HCT116 (cell line): ENCODE data around the gene HMCES. TPM values are rescaled to one million over a fixed set of nuclear protein-coding genes. Genes with fewer than 3 reads are reported as not detected.
A peak's percentile ranks its signal among the peaks of the same experiment; 100 is the strongest.

Experiments
- ATAC-seq: fragments of 200-7000 bp; cut with Tn5 transposase; 2 replicates; pipeline ENCODE4 v1.9.1; 2020; ENCODE audit warnings: mild to moderate bottlenecking, moderate library complexity
- BruUV-seq: library from RNA; stranded (reverse); fragments of 400-500 nt; replicated peaks from 2 replicates; lab custom pipeline; 2021; lab: Mats Ljungman, UMichigan
- CTCF ChIA-PET: fragments of 300-600 bp; sonication (Branson Sonifier 250); formaldehyde crosslinking; loops from one replicate; lab custom pipeline; 2021; ENCODE audit warnings: antibody characterized with exemption; lab: Charles Lee
- POLR2A ChIA-PET: fragments of 300-600, 350-600 bp; sonication (Branson Sonifier 250); formaldehyde crosslinking; loops from one replicate; lab custom pipeline; 2021; ENCODE audit warnings: antibody characterized with exemption; lab: Charles Lee
- RAD21 ChIA-PET, 2 experiments: fragments of 300-600 bp; sonication (Branson Sonifier 250); formaldehyde crosslinking; loops; one replicate each; lab custom pipeline; 2023; ENCODE audit warnings: low total read pairs in 2 of 2; ENCODE audit not compliant: uncharacterized antibody in 2 of 2, unreplicated experiment in 2 of 2, low non-redundant PET in 1 of 2; lab: Charles Lee
- DNase-seq: peaks from one replicate; pipeline ENCODE4 v3.0.0-alpha.2; 2010; ENCODE audit warnings: low read depth, low spot score
- H2AFZ ChIP-seq: fragments of 200-600 bp; shearing (Covaris generic), sonication (generic); 2 replicates; pipeline ENCODE4 v1.6.1; 2017; ENCODE audit warnings: low read depth, mixed run types, mixed read lengths, antibody characterized with exemption, low read length; ENCODE audit not compliant: poor library complexity, severe bottlenecking
- H3K27ac ChIP-seq: 2 replicates; pipeline ENCODE4 v1.5.1; 2012; ENCODE audit warnings: low read depth, low read length
- H3K27me3 ChIP-seq: fragments of 200-600 bp; sonication (generic); 2 replicates; pipeline ENCODE4 v1.6.1; 2016; ENCODE audit warnings: mixed run types, low read length, mixed read lengths; ENCODE audit not compliant: insufficient read depth
- H3K36me3 ChIP-seq, 2 experiments: fragments of 200-500 bp in 1 of 2; fragments of 200-600 bp in 1 of 2; sonication (Bioruptor generic) in 1 of 2; sonication (generic) in 1 of 2; 2 replicates each; pipeline versions ENCODE4 v1.5.1 to v1.6.1; 2014 to 2016; ENCODE audit warnings: low read length in 2 of 2, inconsistent platforms in 1 of 2, mixed read lengths in 1 of 2, mixed run types in 1 of 2; ENCODE audit not compliant: insufficient read depth in 2 of 2, control insufficient read depth in 1 of 2
- H3K4me1 ChIP-seq, 2 experiments: fragments of 200-600 bp in 1 of 2; sonication (generic) in 1 of 2; 2 replicates each; pipeline versions ENCODE4 v1.5.1 to v1.6.1; 2012 to 2017; ENCODE audit warnings: low read length in 2 of 2, inconsistent platforms in 1 of 2, mild to moderate bottlenecking in 1 of 2, mixed read lengths in 1 of 2, mixed run types in 1 of 2, moderate library complexity in 1 of 2; ENCODE audit not compliant: insufficient read depth in 2 of 2, control insufficient read depth in 1 of 2
- H3K4me2 ChIP-seq: fragments of 200-600 bp; sonication (generic); 2 replicates; pipeline ENCODE4 v1.6.1; 2017; ENCODE audit warnings: mixed run types, low read length, mixed read lengths
- H3K4me3 ChIP-seq, 2 experiments: fragments of 200-600 bp in 1 of 2; sonication (generic) in 1 of 2; replicated peaks in 1 of 2; 2 replicates each; pipeline ENCODE4 v1.5.1; 2011 to 2016; ENCODE audit warnings: low read length in 2 of 2, control low read depth in 1 of 2, low read depth in 1 of 2, mild to moderate bottlenecking in 1 of 2, mixed read lengths in 1 of 2, mixed run types in 1 of 2
- H3K79me2 ChIP-seq: fragments of 200-600 bp; sonication (generic); 2 replicates; pipeline ENCODE4 v1.6.1; 2017; ENCODE audit warnings: mild to moderate bottlenecking, mixed run types, low read length, moderate library complexity, mixed read lengths; ENCODE audit not compliant: insufficient read depth
- H3K9ac ChIP-seq: fragments of 200-600 bp; sonication (generic); 2 replicates; pipeline ENCODE4 v1.6.1; 2016; ENCODE audit warnings: low read length, mixed read lengths
- H3K9me2 ChIP-seq: fragments of 200-600 bp; sonication (generic), shearing (Covaris generic); 2 replicates; pipeline ENCODE4 v1.6.1; 2017; ENCODE audit warnings: mixed run types, mild to moderate bottlenecking, moderate library complexity; ENCODE audit not compliant: insufficient read depth
- H3K9me3 ChIP-seq, 2 experiments: fragments of 200-500 bp in 1 of 2; fragments of 200-600 bp in 1 of 2; sonication (Bioruptor generic) in 1 of 2; sonication (generic) in 1 of 2; 2 replicates each; pipeline ENCODE4 v1.6.1; 2014 to 2017; ENCODE audit warnings: low read length in 2 of 2, mixed read lengths in 2 of 2, inconsistent platforms in 1 of 2, low read depth in 1 of 2, mild to moderate bottlenecking in 1 of 2, mixed run types in 1 of 2, moderate library complexity in 1 of 2; ENCODE audit not compliant: control insufficient read depth in 1 of 2, insufficient read depth in 1 of 2
- H4K20me1 ChIP-seq: fragments of 200-600 bp; sonication (generic), shearing (Covaris generic); 2 replicates; pipeline ENCODE4 v1.6.1; 2017; ENCODE audit warnings: mixed run types, mild to moderate bottlenecking, moderate library complexity; ENCODE audit not compliant: insufficient read depth
- CBX3 ChIP-seq: IDR thresholded peaks from 2 replicates; pipeline ENCODE4 v1.6.1; 2012; ENCODE audit warnings: low read depth
- CEBPB ChIP-seq: IDR thresholded peaks from 2 replicates; pipeline ENCODE4 v1.6.1; 2012; ENCODE audit warnings: low read depth
- EGR1 ChIP-seq: IDR thresholded peaks from 2 replicates; pipeline ENCODE4 v1.6.1; 2012; ENCODE audit warnings: low read depth
- EZH2 ChIP-seq: fragments of 200-600 bp; sonication (generic); IDR thresholded peaks from 2 replicates; pipeline ENCODE4 v1.6.1; 2017; ENCODE audit warnings: antibody characterized with exemption, mixed run types
- EZH2phosphoT487 ChIP-seq: fragments of 200-600 bp; IDR thresholded peaks from 2 replicates; pipeline ENCODE4 v1.6.1; 2018; ENCODE audit warnings: antibody characterized with exemption, borderline replicate concordance
- FOSL1 ChIP-seq: IDR thresholded peaks from 2 replicates; pipeline ENCODE4 v1.6.1; 2012; ENCODE audit warnings: low read depth
- JUND ChIP-seq: IDR thresholded peaks from 2 replicates; pipeline ENCODE4 v1.6.1; 2012
- POLR2A ChIP-seq: IDR thresholded peaks from 2 replicates; pipeline ENCODE4 v1.7.0; 2011; ENCODE audit warnings: borderline replicate concordance; ENCODE audit not compliant: insufficient read depth, insufficient read length; ENCODE audit errors: extremely low read depth
- RAD21 ChIP-seq: IDR thresholded peaks from 2 replicates; pipeline ENCODE4 v1.6.1; 2012; ENCODE audit warnings: low read depth, mild to moderate bottlenecking
- SIN3A ChIP-seq: IDR thresholded peaks from 2 replicates; pipeline ENCODE4 v1.6.1; 2012; ENCODE audit warnings: low read depth
- SP1 ChIP-seq: IDR thresholded peaks from 2 replicates; pipeline ENCODE4 v1.6.1; 2012; ENCODE audit warnings: low read depth
- SRF ChIP-seq: IDR thresholded peaks from 2 replicates; pipeline ENCODE4 v1.6.1; 2012; ENCODE audit warnings: low read depth
- YY1 ChIP-seq: IDR thresholded peaks from 2 replicates; pipeline ENCODE4 v1.6.1; 2011; ENCODE audit warnings: low read length, low read depth, moderate library complexity, mild to moderate bottlenecking; ENCODE audit not compliant: insufficient replicate concordance; ENCODE audit errors: extremely low read depth
- ZFX ChIP-seq: fragments of 450-650 bp; IDR thresholded peaks from 2 replicates; pipeline ENCODE4 v1.6.1; 2017
- intact Hi-C: fragments of 100-400 bp; cut with micrococcal nuclease; formaldehyde crosslinking; loops from 2 replicates; pipeline ENCODE4 v1.10.0; 2022
- total RNA-seq: library from RNA; stranded (reverse); gene quantifications from one replicate; pipeline ENCODE4 v1.2.1, GENCODE V29; 2021; ENCODE audit not compliant: unreplicated experiment
- TF ChIP-seq, protein P1 (sequence below), 3 experiments: fragments of 200-600 bp in 1 of 3; sonication (generic) in 1 of 3; IDR thresholded peaks in 2 of 3; conservative IDR thresholded peaks in 1 of 3; 2 replicates each; pipeline ENCODE4 v1.5.1; 2012 to 2017; ENCODE audit warnings: low read depth in 2 of 3, low read length in 2 of 3, antibody characterized with exemption in 1 of 3, borderline replicate concordance in 1 of 3, control low read depth in 1 of 3, mild to moderate bottlenecking in 1 of 3, mixed read lengths in 1 of 3, mixed run types in 1 of 3, moderate library complexity in 1 of 3; ENCODE audit not compliant: insufficient read depth in 1 of 3
- TF ChIP-seq, protein P2 (sequence below): IDR thresholded peaks from 2 replicates; pipeline ENCODE4 v1.6.1; 2012

The HMCES gene
- total RNA-seq, 1 experiment from 2014 or later: 78.9 TPM

DNA sequence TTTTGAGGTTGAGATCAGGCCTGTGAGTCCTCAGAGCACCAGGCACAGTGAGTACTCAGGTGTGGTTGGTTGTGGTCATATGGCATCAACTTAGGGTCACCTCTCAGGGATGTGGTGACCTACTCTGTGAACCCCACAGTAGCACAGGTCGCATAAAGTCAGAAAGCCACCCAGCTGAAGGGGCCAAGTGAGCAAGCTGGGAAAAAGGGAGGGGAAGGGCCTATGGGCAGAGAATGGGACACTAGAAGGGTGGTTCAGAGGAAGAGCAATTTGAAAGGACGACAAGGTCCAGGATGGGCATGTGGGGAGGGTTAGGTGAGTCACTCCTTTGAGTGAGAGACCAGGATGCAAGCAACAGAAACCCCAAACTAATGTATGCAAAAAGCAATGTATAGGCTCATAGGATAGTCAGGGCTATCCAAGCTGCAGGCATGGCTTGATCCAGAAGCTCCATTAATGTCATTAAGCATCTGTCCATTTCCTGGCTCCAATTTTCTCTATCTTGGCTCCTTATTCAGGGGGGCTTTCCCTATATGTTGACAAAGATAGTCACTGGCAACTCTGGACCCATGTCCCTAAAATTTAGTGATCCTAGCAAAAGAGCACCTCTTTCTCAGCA lies 33.5 kb downstream of the HMCES start (continued):
- TF ChIP-seq, protein P1, sequence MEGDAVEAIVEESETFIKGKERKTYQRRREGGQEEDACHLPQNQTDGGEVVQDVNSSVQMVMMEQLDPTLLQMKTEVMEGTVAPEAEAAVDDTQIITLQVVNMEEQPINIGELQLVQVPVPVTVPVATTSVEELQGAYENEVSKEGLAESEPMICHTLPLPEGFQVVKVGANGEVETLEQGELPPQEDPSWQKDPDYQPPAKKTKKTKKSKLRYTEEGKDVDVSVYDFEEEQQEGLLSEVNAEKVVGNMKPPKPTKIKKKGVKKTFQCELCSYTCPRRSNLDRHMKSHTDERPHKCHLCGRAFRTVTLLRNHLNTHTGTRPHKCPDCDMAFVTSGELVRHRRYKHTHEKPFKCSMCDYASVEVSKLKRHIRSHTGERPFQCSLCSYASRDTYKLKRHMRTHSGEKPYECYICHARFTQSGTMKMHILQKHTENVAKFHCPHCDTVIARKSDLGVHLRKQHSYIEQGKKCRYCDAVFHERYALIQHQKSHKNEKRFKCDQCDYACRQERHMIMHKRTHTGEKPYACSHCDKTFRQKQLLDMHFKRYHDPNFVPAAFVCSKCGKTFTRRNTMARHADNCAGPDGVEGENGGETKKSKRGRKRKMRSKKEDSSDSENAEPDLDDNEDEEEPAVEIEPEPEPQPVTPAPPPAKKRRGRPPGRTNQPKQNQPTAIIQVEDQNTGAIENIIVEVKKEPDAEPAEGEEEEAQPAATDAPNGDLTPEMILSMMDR (IDR thresholded peaks at IDR 0.05 in 2 of 3, conservative IDR thresholded peaks at IDR 0.05 in 1 of 3; ENCODE audit: borderline replicate concordance in 1 of 3, insufficient read depth in 1 of 3, low read depth in 2 of 3, low read length in 2 of 3): no peak
- TF ChIP-seq CBX3: no peak

DNA sequence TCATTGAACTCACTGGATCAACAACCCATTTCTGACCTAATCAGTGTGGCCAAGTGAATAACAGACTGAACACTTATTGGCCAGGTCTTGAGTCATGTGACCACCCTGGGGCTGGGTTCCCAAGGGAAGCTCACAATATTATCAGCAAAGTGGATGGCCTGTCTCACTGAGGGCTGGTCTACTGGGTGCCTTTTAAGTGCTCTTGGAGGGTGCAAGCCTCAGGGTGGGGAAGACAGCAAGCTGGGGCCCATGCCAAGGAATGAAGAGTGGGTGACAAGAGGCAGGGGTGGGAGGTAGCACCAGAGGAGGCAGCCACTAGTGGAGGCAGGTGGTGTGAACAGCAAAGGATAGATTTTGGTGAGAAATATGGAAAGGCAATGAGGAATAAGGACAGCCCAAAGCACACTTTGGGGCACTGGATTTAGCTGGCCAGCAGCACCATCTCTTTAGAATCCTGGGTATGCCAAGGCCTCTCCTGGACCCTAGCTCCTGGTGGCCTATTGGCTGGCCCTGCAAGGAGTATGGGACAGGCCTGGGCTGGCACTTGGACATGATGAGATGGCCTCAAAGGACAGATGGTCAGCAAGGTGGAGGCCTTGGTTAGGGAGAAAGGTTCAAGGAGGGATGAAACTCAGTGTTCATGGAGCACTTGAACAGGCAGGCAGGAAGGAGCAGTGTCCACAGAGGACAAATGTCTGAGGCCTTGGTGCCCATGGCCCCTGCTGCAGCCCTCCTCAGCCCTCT lies 34.2 kb downstream of the HMCES start:
- POLR2A ChIA-PET: interaction anchor here (1.0 to 1.3 kb wide), 3 partner anchors 33 to 309 kb away, joined by 3 read pairs; partner anchors contain the start of gene COPG1
- DNase-seq: no peak
- TF ChIP-seq FOSL1: no peak
- no peak for TF ChIP-seq ZFX
- TF ChIP-seq CEBPB: no peak
- TF ChIP-seq SIN3A: no peak
- no peak for TF ChIP-seq POLR2A
- TF ChIP-seq SP1: no peak
- TF ChIP-seq JUND: no peak
- no peak for TF ChIP-seq EZH2
- no peak for TF ChIP-seq YY1
- no peak for TF ChIP-seq EZH2phosphoT487
- no peak for TF ChIP-seq RAD21
- TF ChIP-seq, protein P1 (IDR thresholded peaks at IDR 0.05 in 2 of 3, conservative IDR thresholded peaks at IDR 0.05 in 1 of 3; ENCODE audit: borderline replicate concordance in 1 of 3, insufficient read depth in 1 of 3, low read depth in 2 of 3, low read length in 2 of 3): no peak
- no peak for TF ChIP-seq EGR1
- TF ChIP-seq, protein P2, sequence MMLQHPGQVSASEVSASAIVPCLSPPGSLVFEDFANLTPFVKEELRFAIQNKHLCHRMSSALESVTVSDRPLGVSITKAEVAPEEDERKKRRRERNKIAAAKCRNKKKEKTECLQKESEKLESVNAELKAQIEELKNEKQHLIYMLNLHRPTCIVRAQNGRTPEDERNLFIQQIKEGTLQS: no peak
- no peak for TF ChIP-seq SRF

More for the DNA sequence above, 34.2 kb downstream of the HMCES start:
- peaks cover 7% of the 10 kb centered on the region; the same call in 1 of the 2 replicates for H3K79me2 ChIP-seq
- intact Hi-C loops: no loop called here
- H3K27me3 ChIP-seq: no peaks in the 10 kb centered on the region
- ATAC-seq: no peak
- ChIA-PET CTCF (interaction anchor here (1.2 to 1.4 kb wide), 2 partner anchors 71 to 343 kb away, joined by 4 read pairs; no protein-coding TSS in a partner anchor), RAD21 (no interaction called here)
- H3K9ac ChIP-seq: no peak overlapping the region
- no peak overlapping the region for H3K4me2 ChIP-seq
- H3K9me3 ChIP-seq: no peaks in the 10 kb centered on the region
- no peaks in the 10 kb centered on the region for H4K20me1 ChIP-seq
- H3K4me3 ChIP-seq: no peak overlapping the region
- BruUV-seq: no TSS peak
- peak overlapping the region; percentile 4; the same call in 1 of the 2 replicates for H3K27ac ChIP-seq
- H2AFZ ChIP-seq: no peak overlapping the region
- H3K4me1 ChIP-seq: peaks cover 14 to 35% of the 10 kb centered on the region in 2 experiments
- no peaks in the 10 kb centered on the region for H3K36me3 ChIP-seq
- no peaks in the 10 kb centered on the region for H3K9me2 ChIP-seq
